CD4-positive, alpha-beta T cell (primary cell): ENCODE results near the gene SMYD4. TPM values are rescaled to one million over a fixed set of nuclear protein-coding genes. Genes with fewer than 3 reads are reported as not detected.

Experiments used
- ATAC-seq: fragments of 200-7000 bp; cut with Tn5 transposase; one replicate; pipeline ENCODE4 v1.10.0; 2022; ENCODE audit warnings: mild to moderate bottlenecking; ENCODE audit not compliant: poor library complexity
- CTCF ChIA-PET: fragments of 350-600 bp; sonication (Branson Sonifier 250); formaldehyde crosslinking; loops from one replicate; lab custom pipeline; 2021; ENCODE audit warnings: antibody characterized with exemption, inconsistent platforms; lab: Charles Lee
- POLR2A ChIA-PET: fragments of 350-600 bp; sonication (Branson Sonifier 250); formaldehyde crosslinking; loops from one replicate; lab custom pipeline; 2021; ENCODE audit warnings: antibody characterized with exemption, inconsistent platforms; lab: Charles Lee
- DNase-seq, 14 experiments: peaks; one replicate each; pipeline ENCODE4 v3.0.0-alpha.2; 2013 to 2020; ENCODE audit warnings: mixed read lengths in 2 of 14
- H3K27ac ChIP-seq, 2 donors: one replicate each; pipeline versions ENCODE4 v1.5.1 to v1.7.0; 2013; ENCODE audit warnings: low read length in 2 of 2, low read depth in 1 of 2, mild to moderate bottlenecking in 1 of 2
- H3K27me3 ChIP-seq, 2 experiments: 1 replicate in 1 of 2; 2 replicates in 1 of 2; pipeline versions ENCODE4 v1.6.1 to v1.7.0; 2013; ENCODE audit warnings: low read length in 2 of 2, control low read depth in 1 of 2, mild to moderate bottlenecking in 1 of 2, moderate library complexity in 1 of 2; ENCODE audit not compliant: insufficient read depth in 2 of 2, control insufficient read depth in 1 of 2
- H3K36me3 ChIP-seq: one replicate; pipeline ENCODE4 v1.6.1; 2013; ENCODE audit warnings: low read length, control low read depth; ENCODE audit not compliant: insufficient read depth
- H3K4me1 ChIP-seq: one replicate; pipeline ENCODE4 v1.6.1; 2013; ENCODE audit warnings: low read length, control low read depth; ENCODE audit not compliant: insufficient read depth
- H3K4me3 ChIP-seq: one replicate; pipeline ENCODE4 v1.5.1; 2013; ENCODE audit warnings: mild to moderate bottlenecking, low read length, moderate library complexity
- H3K9me3 ChIP-seq, 2 experiments: 1 replicate in 1 of 2; 2 replicates in 1 of 2; pipeline versions ENCODE4 v1.6.1 to v1.7.0; 2013; ENCODE audit warnings: low read length in 2 of 2, mild to moderate bottlenecking in 2 of 2, control low read depth in 1 of 2, moderate library complexity in 1 of 2; ENCODE audit not compliant: control insufficient read depth in 1 of 2, insufficient read depth in 1 of 2
- H3K27ac Mint-ChIP-seq: one replicate; pipeline ENCODE4 v1.8.0; 2020; ENCODE audit warnings: mixed read lengths
- H3K27me3 Mint-ChIP-seq: one replicate; pipeline ENCODE4 v1.8.0; 2021; ENCODE audit warnings: mixed read lengths
- H3K36me3 Mint-ChIP-seq: one replicate; pipeline ENCODE4 v1.8.0; 2021; ENCODE audit warnings: low read depth, mixed read lengths
- H3K4me1 Mint-ChIP-seq: one replicate; pipeline ENCODE4 v1.8.0; 2021; ENCODE audit warnings: low read depth, mixed read lengths
- H3K4me3 Mint-ChIP-seq: one replicate; pipeline ENCODE4 v1.8.0; 2020; ENCODE audit warnings: mild to moderate bottlenecking, mixed read lengths
- H3K9me3 Mint-ChIP-seq: one replicate; pipeline ENCODE4 v1.8.0; 2020; ENCODE audit warnings: mixed read lengths
- CTCF ChIP-seq: fragments of 200-600 bp; IDR thresholded peaks from one replicate; pipeline ENCODE4 v1.8.0; 2022; ENCODE audit warnings: antibody characterized with exemption, mild to moderate bottlenecking
- intact Hi-C, 2 experiments: fragments of 100-400 bp; cut with DNase I in 1 of 2; cut with micrococcal nuclease in 1 of 2; formaldehyde crosslinking; loops; one replicate each; pipeline versions ENCODE4 v1.15.1 to v1.9.0; 2023 to 2025; cut with DNase I, micrococcal nuclease
- total RNA-seq, 174 experiments: library from RNA in 2 of 174; stranded (reverse) in 2 of 174; gene quantifications; one replicate each; pipeline ENCODE4 v1.2.3 and lab custom pipeline; 2021 to 2026

Gene SMYD4
- total RNA-seq, 2 experiments from 2014 or later = 9.3 to 10.6 TPM

GRCh38 chr17:1787301-1787902 lies 42.3 kb downstream of the SMYD4 start:
- no peak for DNase-seq
- Histone ChIP-seq H3K27ac (no peak overlapping the region), H3K4me3 (no peak overlapping the region), H3K4me1 (peaks cover 10% of the 10 kb centered on the region), H3K36me3 (peaks cover 42% of the 10 kb centered on the region), H3K9me3 (no peaks in the 10 kb centered on the region), H3K27me3 (no peaks in the 10 kb centered on the region)
- Mint-ChIP-seq H3K36me3 (peaks cover 55% of the 10 kb centered on the region), H3K9me3 (no peaks in the 10 kb centered on the region), H3K4me1 (peaks cover 10% of the 10 kb centered on the region), H3K4me3 (no peak overlapping the region), H3K27ac (no peak overlapping the region), H3K27me3 (no peaks in the 10 kb centered on the region)
- intact Hi-C loops = no loop called here
- ChIA-PET CTCF (no interaction called here), POLR2A (interaction anchor here (1.2 kb wide), 1 partner anchor 71 kb away, joined by 3 read pairs; no protein-coding TSS in a partner anchor)
- no peak for TF ChIP-seq CTCF
- no peak for ATAC-seq

- H3K36me3 Mint-ChIP-seq = peaks cover 62% of the 10 kb centered on the region
- H3K27me3 Mint-ChIP-seq = no peaks in the 10 kb centered on the region
- H3K4me3 ChIP-seq = no peak overlapping the region
- no peaks in the 10 kb centered on the region for H3K27me3 ChIP-seq
- intact Hi-C loops = no loop called here
- ATAC-seq (no peak), DNase-seq (no peak)
- H3K9me3 ChIP-seq = no peaks in the 10 kb centered on the region
- H3K9me3 Mint-ChIP-seq = no peaks in the 10 kb centered on the region
- no peak overlapping the region for H3K27ac ChIP-seq
- TF ChIP-seq CTCF = no peak
- no peak overlapping the region for H3K27ac Mint-ChIP-seq
- ChIA-PET POLR2A (interaction anchor here (1.2 kb wide), 1 partner anchor 70 kb away, joined by 3 read pairs; no protein-coding TSS in a partner anchor), CTCF (no interaction called here)
- peaks cover 10% of the 10 kb centered on the region for H3K4me1 ChIP-seq
- H3K4me1 Mint-ChIP-seq = peaks cover 10% of the 10 kb centered on the region
- no peak overlapping the region for H3K4me3 Mint-ChIP-seq
- H3K36me3 ChIP-seq = peaks cover 49% of the 10 kb centered on the region
Measured at GRCh38 chr17:1786708-1787107, 43.0 kb downstream of the SMYD4 start.

DNA sequence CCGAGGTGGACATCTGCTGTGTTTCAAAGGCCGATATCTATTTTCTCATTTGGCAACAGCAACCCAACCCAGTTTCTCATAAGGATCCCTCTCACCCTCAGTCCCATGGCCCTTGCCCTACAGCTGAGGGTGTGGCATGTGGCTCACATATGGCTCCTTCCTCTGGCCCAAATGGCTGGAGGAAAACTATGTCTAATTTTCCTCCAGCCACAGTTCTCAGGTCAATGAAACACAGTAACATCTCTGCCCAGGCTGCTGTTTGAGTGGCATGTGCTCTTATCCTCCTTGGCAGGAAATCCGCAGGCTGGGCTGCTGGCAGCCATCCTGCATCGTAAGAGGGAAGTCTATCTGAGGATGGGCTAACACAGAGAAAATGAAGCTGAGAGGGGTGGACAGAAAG lies 43.8 kb downstream of the SMYD4 start:
- Histone ChIP-seq H3K4me1 (peaks cover 10% of the 10 kb centered on the region), H3K27ac (no peak overlapping the region), H3K36me3 (peaks cover 56% of the 10 kb centered on the region), H3K4me3 (no peak overlapping the region), H3K9me3 (no peaks in the 10 kb centered on the region), H3K27me3 (no peaks in the 10 kb centered on the region)
- Mint-ChIP-seq H3K27ac (no peak overlapping the region), H3K27me3 (no peaks in the 10 kb centered on the region), H3K36me3 (peaks cover 64% of the 10 kb centered on the region), H3K4me1 (peaks cover 10% of the 10 kb centered on the region), H3K9me3 (no peaks in the 10 kb centered on the region), H3K4me3 (no peak overlapping the region)
- ATAC-seq (no peak), DNase-seq (no peak)
- ChIA-PET POLR2A (no interaction called here), CTCF (interaction anchor here (1.0 kb wide), 1 partner anchor 65 kb away, joined by 4 read pairs; no protein-coding TSS in a partner anchor)
- no peak for TF ChIP-seq CTCF
- intact Hi-C loops = no loop called here
